NT2/D1 (cell line): ENCODE data around the gene RUFY4.

ENCODE experiments used
- SUZ12 ChIP-seq: IDR thresholded peaks from 2 replicates; pipeline ENCODE4 v1.6.1; 2011; ENCODE audit not compliant: insufficient read length, insufficient read depth; ENCODE audit errors: extremely low read depth
- YY1 ChIP-seq: IDR thresholded peaks from 2 replicates; pipeline ENCODE4 v1.6.1; 2011; ENCODE audit not compliant: insufficient read length, insufficient read depth
- ZNF274 ChIP-seq: IDR thresholded peaks from 2 replicates; pipeline ENCODE4 v1.6.1; 2011; ENCODE audit warnings: mild to moderate bottlenecking, low read depth, low read length

DNA sequence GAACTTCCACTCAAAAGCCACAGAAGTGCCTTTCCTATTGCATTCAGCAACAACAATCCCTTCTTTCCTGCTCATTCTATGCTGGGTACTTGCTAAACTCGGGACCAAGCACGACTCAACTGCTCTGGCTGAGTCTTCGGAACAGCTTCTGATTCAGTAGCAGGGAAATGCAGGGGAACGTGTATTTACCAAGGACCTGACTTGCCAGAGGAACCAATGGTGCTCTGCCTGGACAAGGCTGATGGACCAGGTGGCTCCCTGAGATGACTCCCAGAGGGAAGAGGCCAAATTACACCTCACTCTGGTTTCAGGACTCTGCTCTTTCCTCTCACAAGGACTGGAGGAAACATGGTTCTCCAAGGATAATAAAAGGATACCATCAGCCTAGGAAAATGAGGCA lies 69.0 kb downstream of the RUFY4 start:
- TF ChIP-seq YY1 (no peak), ZNF274 (no peak), SUZ12 (no peak)
